HK-2 (cell line): Measurements from ENCODE around the gene CSNK2A1.
A peak's percentile ranks its signal among the peaks of the same experiment; 100 is the strongest.
"Not testable (repeated sequence)": the region's sequence is repeated elsewhere in the genome, so short reads cannot be mapped to it uniquely, and the experiment has no call there.

ENCODE experiments used
- DNase-seq: peaks from one replicate; pipeline ENCODE4 v3.0.0-alpha.2; 2018; ENCODE audit not compliant: unreplicated experiment

Gene CSNK2A1

GRCh38 chr20:533526-533925 is 10.1 kb downstream of the CSNK2A1 start:
- no peak for DNase-seq

GRCh38 chr20:532530-532929 is 11.1 kb downstream of the CSNK2A1 start:
- no peak for DNase-seq

- DNase-seq = no peak
Observed at GRCh38 chr20:531608-532007, 12.0 kb downstream of the CSNK2A1 start.

GRCh38 chr20:530321-530720 is 13.3 kb downstream of the CSNK2A1 start:
- no peak for DNase-seq

- peak; percentile 16 for DNase-seq
Observed at GRCh38 chr20:528923-529604, 14.5 kb downstream of the CSNK2A1 start.

GRCh38 chr20:527571-527886 is 16.1 kb downstream of the CSNK2A1 start:
- no peak for DNase-seq

- DNase-seq = no peak
Observed at GRCh38 chr20:521860-522259, 21.7 kb downstream of the CSNK2A1 start.

GRCh38 chr20:519999-520398 is 23.6 kb downstream of the CSNK2A1 start:
- DNase-seq = no peak

GRCh38 chr20:517221-517620 is 26.4 kb downstream of the CSNK2A1 start:
- DNase-seq = no peak

- no peak for DNase-seq
Observed at GRCh38 chr20:516799-517198, 26.8 kb downstream of the CSNK2A1 start.

- no peak for DNase-seq
Observed at GRCh38 chr20:515696-516095, 27.9 kb downstream of the CSNK2A1 start.

- DNase-seq = no peak
Observed at GRCh38 chr20:513429-513828, 30.2 kb downstream of the CSNK2A1 start.

GRCh38 chr20:510328-511057 is 33.1 kb downstream of the CSNK2A1 start:
- not testable (repeated sequence) for DNase-seq

GRCh38 chr20:508364-508787 is 35.2 kb downstream of the CSNK2A1 start:
- not testable (repeated sequence) for DNase-seq

GRCh38 chr20:507761-508332 is 35.7 kb downstream of the CSNK2A1 start:
- DNase-seq = no peak

- DNase-seq = no peak
Observed at GRCh38 chr20:507006-507758, 36.4 kb downstream of the CSNK2A1 start.

GRCh38 chr20:504632-505075 is 38.9 kb downstream of the CSNK2A1 start:
- DNase-seq = no peak

GRCh38 chr20:503048-503737 is 40.4 kb downstream of the CSNK2A1 start:
- no peak for DNase-seq

GRCh38 chr20:497979-498378 is 45.6 kb downstream of the CSNK2A1 start:
- DNase-seq = no peak

- no peak for DNase-seq
Observed at GRCh38 chr20:496126-496696, 47.4 kb downstream of the CSNK2A1 start.

- no peak for DNase-seq
Observed at GRCh38 chr20:492159-492558, 51.4 kb downstream of the CSNK2A1 start.
